ENCODE results near the gene DOK5.

DNA sequence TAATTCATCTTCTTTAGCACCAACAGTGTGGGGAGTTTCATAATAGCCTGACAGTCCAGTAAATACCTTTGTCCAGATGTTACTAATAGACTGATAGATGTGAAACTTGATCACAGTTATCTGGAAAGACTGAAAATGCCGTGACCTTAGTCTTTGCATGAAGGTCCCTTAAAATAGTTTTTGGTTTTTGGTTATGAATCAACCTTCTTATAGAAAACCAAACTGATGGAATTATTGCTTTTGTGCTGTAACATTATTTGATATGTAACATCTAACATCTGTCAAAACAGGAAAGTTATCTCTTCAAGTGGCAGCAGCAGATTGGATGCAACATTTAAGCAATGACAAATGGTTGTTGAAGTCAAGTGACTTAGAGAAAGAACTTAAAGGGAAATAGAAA is 190.4 kb downstream of the DOK5 start:
- TF ChIP-seq GATA2 (IDR thresholded peaks at IDR 0.05; ENCODE audit: low read depth, low read length) (no peak), GATA3 (IDR thresholded peaks at IDR 0.05; ENCODE audit: low read depth, low read length) (no peak)

All from SH-SY5Y (cell line).